Smooth muscle cell (in vitro differentiated cells): ENCODE data around the gene NSD1. TPM values are rescaled to one million over a fixed set of nuclear protein-coding genes. Genes with fewer than 3 reads are reported as not detected.

Experiments
- DNase-seq: peaks from one replicate; lab custom pipeline; 2025; ENCODE audit not compliant: unreplicated experiment; lab: John Stamatoyannopoulos, UW
- H2AFZ ChIP-seq: fragments of 200-600 bp; sonication (generic); 2 replicates; pipeline ENCODE4 v1.6.0; 2016; ENCODE audit warnings: antibody characterized with exemption, low read depth, mild to moderate bottlenecking
- H3F3A ChIP-seq: fragments of 200-600 bp; sonication (generic); 2 replicates; pipeline ENCODE4 v1.6.0; 2017; ENCODE audit warnings: antibody characterized with exemption, low read depth
- H3K27ac ChIP-seq: fragments of 200-600 bp; sonication (generic); 2 replicates; pipeline ENCODE4 v1.5.1; 2016; ENCODE audit warnings: low read depth, mild to moderate bottlenecking
- H3K27me3 ChIP-seq: fragments of 200-600 bp; sonication (generic); 2 replicates; pipeline ENCODE4 v1.6.1; 2016; ENCODE audit warnings: low read depth, mild to moderate bottlenecking
- H3K36me3 ChIP-seq: fragments of 200-600 bp; sonication (generic); 2 replicates; pipeline ENCODE4 v1.5.1; 2016; ENCODE audit warnings: low read depth
- H3K4me1 ChIP-seq: fragments of 200-600 bp; sonication (generic); 2 replicates; pipeline ENCODE4 v1.5.1; 2016; ENCODE audit warnings: low read depth
- H3K4me2 ChIP-seq: fragments of 200-600 bp; sonication (generic); 2 replicates; pipeline ENCODE4 v1.6.0; 2016; ENCODE audit warnings: mild to moderate bottlenecking
- H3K4me3 ChIP-seq: fragments of 200-600 bp; sonication (generic); 2 replicates; pipeline ENCODE4 v1.5.1; 2016; ENCODE audit warnings: mild to moderate bottlenecking
- H3K79me2 ChIP-seq: fragments of 200-600 bp; sonication (generic); 2 replicates; pipeline ENCODE4 v1.6.0; 2016; ENCODE audit warnings: low read depth, mild to moderate bottlenecking
- H3K9ac ChIP-seq: fragments of 200-600 bp; sonication (generic); 2 replicates; pipeline ENCODE4 v1.6.0; 2016; ENCODE audit warnings: low read depth
- H3K9me3 ChIP-seq: fragments of 200-600 bp; sonication (generic); replicated peaks from 2 replicates; pipeline ENCODE4 v1.5.1; 2016; ENCODE audit warnings: low read depth
- H4K20me1 ChIP-seq: fragments of 200-600 bp; sonication (generic); 2 replicates; pipeline ENCODE4 v1.6.0; 2016; ENCODE audit warnings: low read depth
- CTCF ChIP-seq: fragments of 200-600 bp; sonication (generic); IDR thresholded peaks from 2 replicates; pipeline ENCODE4 v1.5.1; 2017; ENCODE audit warnings: borderline replicate concordance, mild to moderate bottlenecking, antibody characterized with exemption; ENCODE audit not compliant: insufficient read depth, poor library complexity, severe bottlenecking
- WGBS: methylation state at CpG from one replicate; pipeline ENCODE4 v1.1.7; 2016; ENCODE audit warnings: low lambda C conversion rate; 5-methylcytosine and 5-hydroxymethylcytosine counted together
- polyA plus RNA-seq: library from polyadenylated mRNA; unstranded; fragments of >200 nt; fragmentation: Nextera tagmentation; extraction: Ambion mirVana; gene quantifications from 2 replicates; pipeline ENCODE4 v1.2.1, GENCODE V29; 2016
- total RNA-seq: library from RNA; depleted of rRNA; stranded (reverse); fragments of >200 nt; gene quantifications from 2 replicates; pipeline ENCODE4 v1.2.3, GENCODE V29; 2014

The NSD1 gene
- total and polyA plus RNA-seq, 2 experiments from 2014 or later = 22.6 to 38.2 TPM

- H3F3A ChIP-seq = no peaks in the 10 kb centered on the region
- 97% methylated on average over 7 of the region's 7 CpGs for WGBS
These were observed 127.4 kb downstream of the NSD1 start for GRCh38 chr5:177260961-177261360.

DNA sequence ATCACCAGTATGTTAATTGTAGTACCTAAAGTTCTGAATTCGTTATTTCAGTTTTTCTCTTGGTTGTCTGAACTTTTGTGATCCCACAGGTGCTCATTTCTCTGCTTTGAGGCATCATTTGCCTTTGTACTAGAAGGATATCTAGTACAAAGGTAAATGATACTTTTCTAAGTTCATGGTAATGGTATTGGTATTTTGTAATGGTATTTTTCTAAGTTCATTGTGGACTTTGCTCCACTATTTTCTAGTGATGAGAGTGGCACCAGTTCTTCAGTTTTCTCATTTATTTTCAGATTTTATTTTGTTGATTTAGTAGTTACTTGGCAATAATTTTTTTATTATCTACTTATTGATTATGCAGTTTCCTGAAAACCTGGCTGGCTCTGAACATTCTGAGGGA lies 127.9 kb downstream of the NSD1 start:
- 98% methylated on average over 1 of the region's 1 CpG for WGBS
- Histone ChIP-seq H3K9me3 (no peaks in the 10 kb centered on the region), H3K36me3 (peaks cover 15% of the 10 kb centered on the region), H3K79me2 (no peaks in the 10 kb centered on the region), H3F3A (no peaks in the 10 kb centered on the region), H3K4me1 (no peaks in the 10 kb centered on the region), H3K9ac (no peak overlapping the region), H3K4me3 (no peak overlapping the region), H3K27ac (no peak overlapping the region), H3K4me2 (no peak overlapping the region), H4K20me1 (peaks cover 8% of the 10 kb centered on the region), H2AFZ (no peak overlapping the region), H3K27me3 (no peaks in the 10 kb centered on the region)
- DNase-seq = no peak
- TF ChIP-seq CTCF = no peak

More at GRCh38 chr5:177260961-177261360, 127.4 kb downstream of the NSD1 start:
- Histone ChIP-seq H3K27ac (no peak overlapping the region), H3K4me2 (no peak overlapping the region), H3K4me3 (no peak overlapping the region), H2AFZ (no peak overlapping the region), H3K4me1 (no peaks in the 10 kb centered on the region), H3K36me3 (peaks cover 15% of the 10 kb centered on the region), H3K27me3 (no peaks in the 10 kb centered on the region), H4K20me1 (peaks cover 8% of the 10 kb centered on the region), H3K9me3 (no peaks in the 10 kb centered on the region), H3K9ac (no peak overlapping the region), H3K79me2 (no peaks in the 10 kb centered on the region)
- TF ChIP-seq CTCF = no peak
- no peak for DNase-seq

DNA sequence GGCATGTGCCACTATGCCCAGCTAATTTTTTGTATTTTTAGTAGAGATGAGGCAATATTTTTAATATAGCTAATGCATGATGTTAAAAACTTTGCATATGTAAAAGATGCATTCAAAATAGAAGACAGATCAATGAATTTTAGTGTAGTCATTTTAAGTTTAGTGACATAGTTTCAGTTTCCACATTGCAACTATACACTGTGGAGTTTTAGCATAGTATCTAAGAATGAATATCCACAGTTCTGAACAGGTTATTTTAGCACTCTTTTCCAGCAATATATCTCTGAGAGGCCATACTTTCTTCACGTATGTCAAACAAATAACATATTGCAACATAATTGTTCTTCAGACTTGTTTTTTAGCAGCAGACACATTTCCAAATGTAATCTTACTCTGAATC lies 130.6 kb downstream of the NSD1 start:
- H3K79me2 ChIP-seq = no peaks in the 10 kb centered on the region
- no peak overlapping the region for H3K9ac ChIP-seq
- H3K36me3 ChIP-seq = peaks cover 17% of the 10 kb centered on the region
- no peak overlapping the region for H3K4me3 ChIP-seq
- H2AFZ ChIP-seq = no peak overlapping the region
- 91% methylated on average over 1 of the region's 1 CpG for whole genome bisulfite sequencing
- H3K4me2 ChIP-seq = no peak overlapping the region
- no peaks in the 10 kb centered on the region for H3K4me1 ChIP-seq
- H3K27ac ChIP-seq = no peak overlapping the region
- no peak for TF ChIP-seq CTCF
- H3F3A ChIP-seq = peaks cover 2% of the 10 kb centered on the region
- no peaks in the 10 kb centered on the region for H3K9me3 ChIP-seq
- no peaks in the 10 kb centered on the region for H3K27me3 ChIP-seq
- no peak for DNase-seq
- H4K20me1 ChIP-seq = peaks cover 8% of the 10 kb centered on the region

GRCh38 chr5:177265395-177265794 lies 131.8 kb downstream of the NSD1 start:
- no peak for DNase-seq
- no peak for TF ChIP-seq CTCF
- Histone ChIP-seq H3K36me3 (peaks cover 11% of the 10 kb centered on the region), H3K4me2 (no peak overlapping the region), H3K79me2 (no peaks in the 10 kb centered on the region), H3K9ac (no peak overlapping the region), H3F3A (peaks cover 3% of the 10 kb centered on the region), H3K4me3 (no peak overlapping the region), H2AFZ (no peak overlapping the region), H3K9me3 (no peaks in the 10 kb centered on the region), H3K4me1 (no peaks in the 10 kb centered on the region), H4K20me1 (peaks cover 8% of the 10 kb centered on the region), H3K27ac (no peak overlapping the region), H3K27me3 (no peaks in the 10 kb centered on the region)
- 98% methylated on average over 16 of the region's 16 CpGs for WGBS
